A172 (cell line): Measurements from ENCODE around the gene KAT7. TPM values are rescaled to one million over a fixed set of nuclear protein-coding genes. Genes with fewer than 3 reads are reported as not detected.

Source experiments
- DNase-seq: peaks from one replicate; pipeline ENCODE4 v3.0.0-alpha.2; 2015; ENCODE audit warnings: low spot score
- total RNA-seq: library from RNA; depleted of rRNA; stranded (reverse); fragments of >200 nt; shearing (Covaris generic); gene quantifications from 2 replicates; pipeline ENCODE4 v1.2.3, GENCODE V29; 2014; rRNA removed

Gene KAT7
- total RNA-seq, 1 experiment from 2014 or later, result 30.3 TPM

DNA sequence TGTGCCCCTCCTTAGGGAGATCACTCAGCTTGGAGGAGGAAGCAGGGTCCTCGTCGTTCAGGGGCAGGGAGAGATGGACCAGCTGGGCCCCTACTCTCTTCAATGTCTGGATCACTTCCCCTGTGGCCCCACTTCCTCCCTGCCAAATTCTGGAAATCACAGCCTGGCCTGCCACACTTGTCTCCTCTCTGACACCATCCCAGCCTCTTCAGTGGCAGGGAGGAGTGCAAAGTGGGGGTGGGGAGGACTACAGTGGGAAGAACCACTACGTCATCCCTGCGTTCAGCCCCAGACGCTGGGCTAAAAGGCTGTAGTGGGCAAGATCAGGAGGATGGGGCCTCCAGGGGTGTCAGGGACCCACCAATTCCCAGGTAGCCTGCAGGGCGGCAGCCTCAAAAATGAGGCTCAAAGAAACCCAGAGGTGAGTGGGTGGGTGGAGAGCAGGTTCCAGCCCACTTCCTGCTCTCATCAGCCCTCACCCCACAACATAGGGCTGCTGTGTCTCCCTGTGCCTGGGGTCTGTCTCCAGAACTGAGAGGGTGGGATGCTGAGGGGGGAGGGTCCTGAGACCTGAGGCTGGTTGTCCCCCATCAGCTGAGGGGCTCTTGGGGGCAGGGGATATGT is 84.4 kb downstream of the KAT7 start:
- no peak for DNase-seq

DNA sequence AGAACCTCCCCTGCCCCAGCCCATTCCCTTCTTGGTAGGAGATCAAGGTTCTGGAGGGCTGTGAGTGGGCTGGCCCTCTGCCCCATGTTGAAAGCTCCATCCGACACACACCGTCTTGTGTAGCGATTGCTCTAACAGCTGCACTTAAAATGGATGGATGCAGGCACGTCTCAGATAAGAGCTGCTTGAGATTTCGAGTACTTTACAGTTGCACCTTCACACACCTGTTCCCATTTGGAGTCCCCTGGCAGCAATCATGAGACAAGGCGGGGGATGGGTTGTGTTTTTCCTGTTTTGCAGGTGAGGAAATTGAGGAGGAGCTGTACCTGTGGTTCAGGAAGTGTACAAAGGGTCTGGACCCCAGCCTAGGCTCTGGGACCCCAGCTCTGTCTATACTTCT is 85.0 kb downstream of the KAT7 start:
- no peak for DNase-seq

DNA sequence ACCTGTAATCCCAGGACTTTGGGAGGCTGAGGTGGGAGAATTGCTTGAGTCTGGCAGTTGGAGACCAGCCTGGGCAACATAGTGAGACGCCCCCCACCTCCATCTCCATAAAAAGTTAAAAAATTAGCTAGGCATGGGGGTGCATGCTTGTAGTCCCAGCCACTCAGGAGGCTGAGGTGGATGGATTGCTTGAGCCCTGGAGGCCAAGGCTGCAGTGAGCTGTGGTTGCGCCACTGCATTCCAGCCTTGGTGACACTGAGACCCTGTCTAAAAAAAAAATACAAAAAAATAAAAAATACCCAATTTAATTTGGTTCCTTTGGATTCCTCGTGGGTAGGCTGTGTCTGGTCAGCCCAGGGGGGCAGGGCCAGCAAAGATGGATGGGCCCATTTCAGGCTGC is 85.4 kb downstream of the KAT7 start:
- no peak for DNase-seq

DNA sequence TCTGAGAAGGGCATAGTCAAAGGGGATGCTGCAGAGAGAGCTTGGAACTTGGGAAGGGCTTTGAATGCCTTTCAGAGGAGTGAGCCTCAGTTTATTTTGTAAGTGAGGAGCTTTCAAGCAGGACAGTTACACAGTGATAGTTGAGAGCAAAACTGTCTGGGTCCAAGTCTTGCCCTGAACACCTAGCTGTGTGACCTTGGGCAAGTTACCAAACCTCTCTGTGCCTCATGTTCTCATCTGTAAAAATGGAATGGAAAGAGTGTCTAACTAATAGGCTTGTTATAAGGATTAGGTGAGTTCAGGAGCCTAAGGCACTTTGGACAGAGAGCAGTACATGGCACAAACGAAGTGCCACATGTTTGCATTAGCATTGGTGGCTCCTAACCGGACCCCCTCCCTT is 86.4 kb downstream of the KAT7 start:
- no peak for DNase-seq

DNA sequence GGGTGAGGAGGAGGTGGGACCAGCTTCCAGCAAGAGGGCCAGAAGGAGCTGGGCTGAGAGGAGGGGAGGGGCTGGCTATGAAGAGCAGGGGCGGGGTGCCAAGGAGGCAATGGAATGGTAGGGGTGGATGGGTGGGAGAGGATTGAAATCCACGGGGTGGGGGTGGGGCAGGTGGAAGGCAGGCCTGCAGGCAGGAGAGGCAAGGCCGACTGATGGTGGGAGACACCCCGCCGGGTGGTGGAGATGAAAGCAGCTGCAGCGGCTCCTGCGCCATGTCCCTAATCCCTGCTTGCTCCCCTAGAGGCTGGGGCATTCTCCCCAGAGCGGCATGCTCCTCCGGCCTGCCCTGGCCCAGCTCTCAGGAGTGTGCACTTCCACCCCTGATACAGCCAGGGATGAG is 87.2 kb downstream of the KAT7 start:
- no peak for DNase-seq

DNA sequence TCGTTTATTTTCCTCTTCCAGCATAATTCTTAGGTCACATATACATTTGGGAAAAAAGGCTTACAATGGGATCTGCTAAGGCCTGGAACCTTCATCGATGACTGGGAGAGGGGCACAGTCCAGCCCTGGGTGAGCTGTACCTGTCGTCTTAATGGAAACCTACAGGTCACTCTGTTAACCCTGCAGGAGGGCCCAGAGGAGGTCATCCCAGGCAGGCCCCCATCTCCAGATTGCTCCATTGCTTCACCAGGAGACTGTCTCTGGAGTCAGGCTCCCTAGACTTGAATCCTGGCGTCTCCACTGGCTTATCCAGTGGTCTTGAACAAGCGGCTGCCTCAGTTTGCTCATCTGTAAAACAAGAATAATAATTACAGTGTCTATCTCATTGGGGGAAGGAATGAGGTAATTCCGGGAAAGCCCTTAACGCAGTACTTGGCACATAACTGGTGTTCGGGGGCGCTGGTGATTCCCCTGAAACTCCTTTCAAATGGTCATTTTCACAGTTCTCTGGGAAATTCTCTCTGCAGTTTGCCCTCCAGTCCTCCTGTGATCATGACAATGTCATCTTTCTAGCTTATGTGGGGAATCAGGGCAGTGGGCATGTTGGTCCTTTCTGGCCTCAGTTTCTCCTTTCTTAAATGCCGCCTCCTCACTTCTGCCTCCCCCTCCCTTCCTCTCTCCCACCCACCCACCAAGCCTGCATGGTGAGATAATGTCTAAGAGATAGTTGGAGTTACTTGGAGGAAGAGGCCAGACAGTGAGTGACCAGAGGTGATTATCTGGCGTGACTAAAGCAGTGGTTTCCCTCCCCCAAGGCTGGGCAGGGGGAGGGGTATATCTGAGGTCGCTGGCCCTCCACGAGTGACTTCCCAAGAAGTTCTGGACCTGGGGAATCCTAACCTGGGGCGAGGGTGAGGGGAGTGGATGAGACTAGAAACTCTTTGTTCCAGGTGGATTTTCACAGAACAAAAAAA is 90.7 kb downstream of the KAT7 start:
- DNase-seq, result no peak

DNA sequence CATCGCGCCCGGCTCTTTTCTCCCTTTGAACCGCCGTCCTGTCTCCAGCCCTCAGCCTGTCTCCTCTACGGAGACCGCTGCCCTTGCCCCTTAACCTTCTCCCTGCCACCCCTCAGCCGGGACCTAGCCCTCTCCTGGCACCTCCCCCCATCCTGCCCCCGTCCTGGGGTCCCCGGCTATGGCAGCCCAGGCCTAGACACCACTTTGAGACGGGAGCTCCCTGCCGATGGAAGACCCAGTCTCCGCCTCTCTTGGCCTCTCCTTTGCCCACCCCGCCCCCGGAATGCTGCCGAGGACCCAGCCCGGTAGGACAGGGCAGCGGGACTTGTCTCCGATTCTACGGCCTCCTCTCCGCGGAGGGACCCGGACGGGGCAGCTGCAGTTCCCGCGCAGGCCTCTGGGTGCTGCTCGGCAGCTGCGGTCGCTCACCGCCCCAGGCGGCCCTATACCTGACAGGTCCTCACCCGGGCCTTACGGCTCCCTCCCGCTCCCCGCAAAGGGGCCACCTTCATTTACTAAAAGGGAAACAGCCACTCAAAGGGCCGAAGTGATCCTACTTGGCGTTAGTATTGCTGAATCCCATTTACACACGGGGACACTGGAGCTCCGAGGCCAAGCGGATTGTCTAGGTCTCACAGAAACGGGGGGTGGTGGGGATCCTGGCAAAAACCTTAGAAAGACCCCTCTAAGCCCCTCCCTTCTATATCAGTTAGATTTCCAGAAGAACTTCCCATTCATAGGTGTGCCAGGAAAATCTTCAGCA is 92.0 kb downstream of the KAT7 start:
- DNase-seq, result peak; percentile 58

DNA sequence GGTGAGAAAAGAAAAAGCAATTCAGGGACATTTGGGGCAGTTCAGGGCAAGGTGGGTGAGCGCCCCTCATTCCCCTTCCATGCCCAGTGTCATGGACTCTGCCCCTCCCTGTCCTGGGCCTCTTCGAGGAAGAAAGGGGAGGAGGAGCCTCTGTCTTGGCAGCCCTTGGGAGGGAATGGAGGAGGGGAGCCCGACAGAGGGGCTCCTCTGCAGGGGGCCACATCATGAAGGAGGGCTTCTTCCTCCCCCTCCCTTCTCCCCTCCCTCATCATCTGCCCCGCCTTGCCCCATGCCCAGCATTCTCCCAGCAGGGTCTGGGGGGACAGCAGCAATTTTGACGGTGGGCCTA is 92.5 kb downstream of the KAT7 start:
- no peak for DNase-seq

DNA sequence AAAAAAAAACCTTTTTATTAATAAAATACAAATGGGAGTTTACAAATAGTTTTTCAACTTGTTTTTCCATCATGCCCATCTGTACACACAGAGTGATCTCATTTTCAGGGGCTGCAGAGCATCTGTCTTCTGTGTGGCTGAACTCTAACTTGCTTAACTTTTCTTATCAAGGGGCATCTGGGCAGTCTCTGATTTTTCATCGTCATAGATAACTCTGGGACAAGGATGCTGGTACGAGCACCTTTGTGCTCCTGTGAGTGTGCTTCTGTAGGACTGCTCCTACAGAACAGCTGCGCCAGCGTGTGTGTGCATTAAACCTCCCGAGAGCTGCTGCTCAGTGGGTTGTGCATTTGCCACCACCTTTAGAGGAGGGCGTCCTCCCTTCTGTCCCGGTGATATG is 94.0 kb downstream of the KAT7 start:
- DNase-seq, result no peak

Other genes with a start within 250 kb of the KAT7 start
- 0.12 and 0.24 TPM in 2 replicates for gene NXPH3, start 212.8 kb upstream of the KAT7 start, total RNA-seq
- gene SPOP, start 110.6 kb upstream of the KAT7 start, total RNA-seq, result 36.3 and 43.9 TPM in 2 replicates
- gene SLC35B1, start 80.7 kb upstream of the KAT7 start, total RNA-seq, result 101 and 112 TPM in 2 replicates
- gene FAM117A, start 24.6 kb upstream of the KAT7 start, total RNA-seq, result 4.6 and 12.0 TPM in 2 replicates
- not detected in 2 replicates for gene TAC4, start 59.4 kb downstream of the KAT7 start, total RNA-seq
- 1.7 and 2.5 TPM in 2 replicates for gene DLX4, start 180.5 kb downstream of the KAT7 start, total RNA-seq
- gene DLX3, start 206.5 kb downstream of the KAT7 start, total RNA-seq, result not detected in 2 replicates